Ishikawa (cell line): ENCODE data around the gene GADL1.

ENCODE experiments used
- CEBPB ChIP-seq: IDR thresholded peaks from 2 replicates; pipeline ENCODE4 v1.6.1; 2012
- CREB1 ChIP-seq: IDR thresholded peaks from 2 replicates; pipeline ENCODE4 v1.6.1; 2012; ENCODE audit warnings: low read depth
- EGR1 ChIP-seq: IDR thresholded peaks from 2 replicates; pipeline ENCODE4 v1.6.1; 2012
- EP300 ChIP-seq: IDR thresholded peaks from 2 replicates; pipeline ENCODE4 v1.6.1; 2012; ENCODE audit warnings: borderline replicate concordance
- FOXM1 ChIP-seq: IDR thresholded peaks from 2 replicates; pipeline ENCODE4 v1.6.1; 2012; ENCODE audit warnings: low read depth, borderline replicate concordance
- MAX ChIP-seq: IDR thresholded peaks from 2 replicates; pipeline ENCODE4 v1.6.1; 2012
- NFIC ChIP-seq: IDR thresholded peaks from 2 replicates; pipeline ENCODE4 v1.6.1; 2012
- RAD21 ChIP-seq: IDR thresholded peaks from 2 replicates; pipeline ENCODE4 v1.6.1; 2012; ENCODE audit warnings: low read depth
- REST ChIP-seq: IDR thresholded peaks from 2 replicates; pipeline ENCODE4 v1.6.1; 2012; ENCODE audit warnings: low read depth, mild to moderate bottlenecking
- TAF1 ChIP-seq: IDR thresholded peaks from 2 replicates; pipeline ENCODE4 v1.6.1; 2012; ENCODE audit warnings: low read depth, mild to moderate bottlenecking
- TCF12 ChIP-seq: IDR thresholded peaks from 2 replicates; pipeline ENCODE4 v1.6.1; 2012; ENCODE audit warnings: low read depth
- TEAD4 ChIP-seq: IDR thresholded peaks from 2 replicates; pipeline ENCODE4 v1.6.1; 2012
- YY1 ChIP-seq: IDR thresholded peaks from 2 replicates; pipeline ENCODE4 v1.6.1; 2012; ENCODE audit warnings: low read depth
- ZBTB7A ChIP-seq: IDR thresholded peaks from 2 replicates; pipeline ENCODE4 v1.6.1; 2012; ENCODE audit warnings: low read depth
- TF ChIP-seq, protein P1 (sequence below): IDR thresholded peaks from 2 replicates; pipeline ENCODE4 v1.6.1; 2012

Gene GADL1

DNA sequence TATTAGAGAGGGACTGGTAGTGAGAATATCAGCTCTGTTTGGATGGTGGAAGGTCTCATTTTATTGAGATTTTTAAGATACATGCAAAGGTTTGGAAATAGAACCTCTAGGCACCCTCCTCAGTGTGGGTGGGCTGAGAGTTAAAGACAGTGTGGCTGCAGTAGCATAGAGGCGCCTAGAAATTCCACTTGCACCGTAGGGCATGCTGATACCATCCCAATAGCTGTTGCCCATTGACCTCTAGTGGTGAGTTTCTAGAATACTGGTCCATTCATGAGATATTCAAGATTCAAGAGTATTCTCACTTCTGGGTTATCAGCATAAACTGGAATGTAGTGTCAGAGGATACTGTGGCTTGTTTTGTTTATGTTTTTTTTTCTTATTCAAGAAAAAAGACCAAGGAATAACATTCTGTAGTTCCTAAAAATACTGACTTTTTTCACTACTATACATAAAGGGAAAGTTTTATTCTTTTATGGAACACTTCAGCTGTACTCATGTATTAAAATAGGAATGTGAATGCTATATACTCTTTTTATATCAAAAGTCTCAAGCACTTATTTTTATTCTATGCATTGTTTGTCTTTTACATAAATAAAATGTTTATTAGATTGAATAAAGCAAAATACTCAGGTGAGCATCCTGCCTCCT, 200.9 kb downstream of the GADL1 start:
- TF ChIP-seq TEAD4 (peak; percentile 45; the same call in 1 of the 2 replicates), RAD21 (peak; percentile 98)
- TF ChIP-seq, protein P1, sequence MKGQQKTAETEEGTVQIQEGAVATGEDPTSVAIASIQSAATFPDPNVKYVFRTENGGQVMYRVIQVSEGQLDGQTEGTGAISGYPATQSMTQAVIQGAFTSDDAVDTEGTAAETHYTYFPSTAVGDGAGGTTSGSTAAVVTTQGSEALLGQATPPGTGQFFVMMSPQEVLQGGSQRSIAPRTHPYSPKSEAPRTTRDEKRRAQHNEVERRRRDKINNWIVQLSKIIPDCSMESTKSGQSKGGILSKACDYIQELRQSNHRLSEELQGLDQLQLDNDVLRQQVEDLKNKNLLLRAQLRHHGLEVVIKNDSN, result no peak

DNA sequence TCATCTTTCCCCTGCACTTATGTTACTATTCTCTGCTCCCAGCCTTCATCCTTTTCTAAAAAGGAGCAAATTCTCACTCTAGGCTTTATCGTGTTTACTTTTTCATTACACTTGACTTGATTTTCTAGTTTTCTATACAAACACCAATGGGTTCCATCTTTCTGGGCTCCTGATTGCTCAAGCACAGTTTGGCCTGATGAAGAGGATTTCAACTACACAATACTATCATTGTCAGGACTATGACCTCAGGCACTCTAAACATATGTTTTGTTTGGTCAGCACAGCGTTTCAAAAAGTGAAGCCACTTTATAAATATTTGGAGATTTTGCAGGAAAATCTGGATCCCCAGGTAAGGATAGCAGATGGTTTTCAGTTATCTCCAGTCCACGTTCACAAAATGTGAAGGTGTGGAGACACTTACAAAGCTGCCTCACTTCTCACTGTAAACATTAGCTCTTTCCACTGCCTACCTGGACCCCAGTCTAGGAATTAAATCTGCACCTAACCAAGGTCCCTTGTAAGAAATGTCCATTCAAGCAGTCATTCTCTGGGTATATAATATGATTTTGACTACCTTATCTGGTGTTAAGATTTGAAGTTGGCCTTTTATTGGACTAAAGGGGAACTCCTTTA, 201.8 kb downstream of the GADL1 start:
- TF ChIP-seq TEAD4 (no peak), FOXM1 (no peak), CREB1 (no peak), EP300 (no peak), EGR1 (no peak), YY1 (no peak), TAF1 (no peak), MAX (no peak), CEBPB (no peak), ZBTB7A (no peak), NFIC (no peak), REST (no peak)
- TF ChIP-seq, protein P1, result no peak

DNA sequence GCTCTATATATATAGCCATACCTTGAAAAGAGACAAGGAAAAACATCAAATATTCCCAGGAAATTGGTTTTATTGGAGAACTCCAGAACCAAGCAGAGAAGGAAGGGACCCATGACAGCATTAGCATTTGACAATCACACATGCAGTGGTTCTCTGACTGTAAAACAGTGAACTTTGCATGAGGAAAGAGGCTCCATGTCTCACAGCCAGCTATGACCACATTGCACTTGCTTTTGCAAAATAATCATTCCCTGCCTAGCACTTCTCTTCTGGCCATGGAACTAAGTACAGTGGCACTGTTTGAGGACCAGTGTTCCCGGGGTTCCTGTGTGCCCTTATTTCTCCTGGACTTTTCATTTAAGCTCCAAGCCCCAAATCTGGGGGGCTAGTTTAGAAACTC, 202.5 kb downstream of the GADL1 start:
- TF ChIP-seq FOXM1, result no peak
- TF ChIP-seq, protein P1, result no peak
- no peak for TF ChIP-seq RAD21
- no peak for TF ChIP-seq NFIC
- TF ChIP-seq TCF12, result no peak
- TF ChIP-seq TEAD4, result no peak
- TF ChIP-seq MAX, result no peak
- TF ChIP-seq ZBTB7A, result no peak
- TF ChIP-seq CEBPB, result no peak
- no peak for TF ChIP-seq CREB1
- no peak for TF ChIP-seq EP300
- no peak for TF ChIP-seq EGR1
- TF ChIP-seq YY1, result no peak
- no peak for TF ChIP-seq TAF1
- TF ChIP-seq REST, result no peak

GRCh38 chr3:30691249-30691880, 203.1 kb downstream of the GADL1 start:
- TF ChIP-seq TCF12 (no peak), RAD21 (no peak), YY1 (no peak), ZBTB7A (no peak), REST (no peak), TEAD4 (no peak), CREB1 (no peak), EP300 (no peak), TAF1 (no peak), MAX (no peak), EGR1 (no peak), NFIC (no peak)
- TF ChIP-seq, protein P1, result no peak
